IgD-negative memory B cell (primary cell): Measurements from ENCODE around the gene ELOVL6. TPM values are rescaled to one million over a fixed set of nuclear protein-coding genes. Genes with fewer than 3 reads are reported as not detected.
"Not testable (repeated sequence)": the region's sequence is repeated elsewhere in the genome, so short reads cannot be mapped to it uniquely, and the experiment has no call there.

Source experiments
- H3K27ac Mint-ChIP-seq, 3 donors: one replicate each; pipeline ENCODE4 v1.8.0; 2020 to 2022; ENCODE audit warnings: mild to moderate bottlenecking in 3 of 3, mixed read lengths in 3 of 3, moderate library complexity in 1 of 3
- H3K27me3 Mint-ChIP-seq: one replicate; pipeline ENCODE4 v1.8.0; 2021; ENCODE audit warnings: mixed read lengths
- H3K36me3 Mint-ChIP-seq: one replicate; pipeline ENCODE4 v1.8.0; 2020; ENCODE audit warnings: mild to moderate bottlenecking, mixed read lengths
- H3K4me1 Mint-ChIP-seq, 3 donors: one replicate each; pipeline ENCODE4 v1.8.0; 2020 to 2022; ENCODE audit warnings: mixed read lengths in 3 of 3, mild to moderate bottlenecking in 1 of 3
- H3K4me3 Mint-ChIP-seq, 4 donors: one replicate each; pipeline ENCODE4 v1.8.0; 2020 to 2022; ENCODE audit warnings: mild to moderate bottlenecking in 4 of 4, mixed read lengths in 4 of 4, moderate library complexity in 3 of 4
- H3K9me3 Mint-ChIP-seq, 3 donors: one replicate each; pipeline ENCODE4 v1.8.0; 2020 to 2021; ENCODE audit warnings: mixed read lengths in 3 of 3, mild to moderate bottlenecking in 1 of 3
- polyA plus RNA-seq: library from polyadenylated mRNA; unstranded; fragments of 300-500 nt; fragmentation: Illumina TruSeq; gene quantifications from one replicate; pipeline ENCODE4 v1.2.3, GENCODE V29; 2021

ELOVL6 gene
- polyA plus RNA-seq, 1 donor from 2014 or later = 0.08 TPM

DNA sequence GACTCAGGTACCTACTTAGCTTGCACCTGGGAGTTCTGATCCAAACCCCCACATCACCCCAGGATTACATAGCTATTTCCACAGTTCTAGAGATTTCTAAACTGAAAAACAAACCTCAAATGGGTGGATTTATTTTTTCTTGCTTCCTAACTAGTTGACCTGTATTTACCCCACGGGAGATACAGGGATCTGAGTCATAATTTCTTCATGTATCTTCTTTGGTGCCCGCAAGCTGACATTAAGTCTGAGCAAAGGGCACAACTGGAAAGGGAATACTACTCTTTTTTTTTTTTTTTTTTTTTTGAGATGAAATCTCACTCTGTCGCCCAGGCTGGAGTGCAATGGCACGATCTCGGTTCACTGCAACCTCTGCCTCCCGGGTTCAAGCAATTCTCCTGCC lies 10.0 kb upstream of the ELOVL6 start:
- peaks cover 0 to 1% (median 0%) of the 10 kb centered on the region in 3 donors for H3K4me1 Mint-ChIP-seq
- H3K27ac Mint-ChIP-seq = no peak overlapping the region
- no peak overlapping the region for H3K4me3 Mint-ChIP-seq
- no peaks in the 10 kb centered on the region for H3K36me3 Mint-ChIP-seq
- no peaks in the 10 kb centered on the region for H3K27me3 Mint-ChIP-seq
- no peaks in the 10 kb centered on the region for H3K9me3 Mint-ChIP-seq

- H3K4me3 Mint-ChIP-seq = no peak overlapping the region
- no peak overlapping the region for H3K27ac Mint-ChIP-seq
- no peaks in the 10 kb centered on the region for H3K27me3 Mint-ChIP-seq
- H3K9me3 Mint-ChIP-seq = no peaks in the 10 kb centered on the region
- peaks cover 0 to 1% (median 0%) of the 10 kb centered on the region in 3 donors for H3K4me1 Mint-ChIP-seq
- H3K36me3 Mint-ChIP-seq = no peaks in the 10 kb centered on the region
Measured at GRCh38 chr4:110207233-110207632, 8.8 kb upstream of the ELOVL6 start.

GRCh38 chr4:110202024-110202423 lies 3.6 kb upstream of the ELOVL6 start:
- Mint-ChIP-seq H3K9me3 (no peaks in the 10 kb centered on the region), H3K27me3 (peaks cover 2% of the 10 kb centered on the region), H3K27ac (no peak overlapping the region), H3K4me1 (peaks cover 0 to 4% (median 4%) of the 10 kb centered on the region in 3 donors), H3K4me3 (peak overlapping the region in 1 of 4 donors; percentile 18), H3K36me3 (no peaks in the 10 kb centered on the region)

DNA sequence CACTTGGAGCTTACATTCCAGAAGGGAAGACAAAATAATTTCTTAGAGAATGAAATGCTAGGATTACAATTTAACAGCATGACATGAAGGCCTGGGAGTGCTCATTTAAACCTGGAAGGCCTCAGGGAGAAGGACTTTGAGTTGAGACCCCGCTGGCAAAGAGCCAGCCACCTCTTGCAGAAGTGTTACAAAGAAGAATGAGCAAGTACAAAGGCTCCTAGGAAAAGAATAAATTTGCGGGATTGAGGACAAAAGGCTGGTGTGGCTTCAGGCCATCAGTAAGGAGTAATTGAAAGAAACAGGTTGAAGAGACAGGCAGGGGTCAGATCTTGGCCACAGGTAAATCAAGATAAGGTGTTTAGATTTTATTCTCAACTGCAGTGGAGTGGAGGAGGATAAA lies 3.1 kb upstream of the ELOVL6 start:
- H3K4me1 Mint-ChIP-seq = peaks cover 0 to 4% (median 4%) of the 10 kb centered on the region in 3 donors
- H3K27ac Mint-ChIP-seq = no peak overlapping the region
- peaks cover 2% of the 10 kb centered on the region for H3K27me3 Mint-ChIP-seq
- H3K36me3 Mint-ChIP-seq = no peaks in the 10 kb centered on the region
- H3K4me3 Mint-ChIP-seq = peak overlapping the region in 1 of 4 donors; percentile 29
- H3K9me3 Mint-ChIP-seq = no peaks in the 10 kb centered on the region

- H3K27me3 Mint-ChIP-seq = peaks cover 2% of the 10 kb centered on the region
- H3K9me3 Mint-ChIP-seq = no peaks in the 10 kb centered on the region
- peaks cover 3 to 8% (median 5%) of the 10 kb centered on the region in 3 donors for H3K4me1 Mint-ChIP-seq
- peak overlapping the region in 1 of 3 donors; percentile 41 for H3K27ac Mint-ChIP-seq
- H3K36me3 Mint-ChIP-seq = no peaks in the 10 kb centered on the region
- peak overlapping the region in 2 of 4 donors; percentile 60 to 63 for H3K4me3 Mint-ChIP-seq
Measured at GRCh38 chr4:110200689-110201088, 2.3 kb upstream of the ELOVL6 start.

- H3K4me3 Mint-ChIP-seq = peak overlapping the region; percentile 91 to 99 (median 96)
- H3K36me3 Mint-ChIP-seq = no peaks in the 10 kb centered on the region
- H3K4me1 Mint-ChIP-seq = peaks cover 14 to 19% (median 16%) of the 10 kb centered on the region in 3 donors
- H3K27ac Mint-ChIP-seq = peak overlapping the region in 2 of 3 donors; percentile 27 to 94
- peaks cover 2% of the 10 kb centered on the region for H3K27me3 Mint-ChIP-seq
- no peaks in the 10 kb centered on the region for H3K9me3 Mint-ChIP-seq
Measured at GRCh38 chr4:110198049-110198434, 373 bp downstream of the ELOVL6 start.

- Mint-ChIP-seq H3K36me3 (no peaks in the 10 kb centered on the region), H3K4me1 (peaks cover 14 to 19% (median 19%) of the 10 kb centered on the region in 3 donors), H3K9me3 (no peaks in the 10 kb centered on the region), H3K27ac (peak overlapping the region; percentile 27 to 94 (median 83)), H3K27me3 (peaks cover 2% of the 10 kb centered on the region), H3K4me3 (peak overlapping the region; percentile 91 to 99 (median 96))
Measured at GRCh38 chr4:110197529-110198042, 829 bp downstream of the ELOVL6 start.

DNA sequence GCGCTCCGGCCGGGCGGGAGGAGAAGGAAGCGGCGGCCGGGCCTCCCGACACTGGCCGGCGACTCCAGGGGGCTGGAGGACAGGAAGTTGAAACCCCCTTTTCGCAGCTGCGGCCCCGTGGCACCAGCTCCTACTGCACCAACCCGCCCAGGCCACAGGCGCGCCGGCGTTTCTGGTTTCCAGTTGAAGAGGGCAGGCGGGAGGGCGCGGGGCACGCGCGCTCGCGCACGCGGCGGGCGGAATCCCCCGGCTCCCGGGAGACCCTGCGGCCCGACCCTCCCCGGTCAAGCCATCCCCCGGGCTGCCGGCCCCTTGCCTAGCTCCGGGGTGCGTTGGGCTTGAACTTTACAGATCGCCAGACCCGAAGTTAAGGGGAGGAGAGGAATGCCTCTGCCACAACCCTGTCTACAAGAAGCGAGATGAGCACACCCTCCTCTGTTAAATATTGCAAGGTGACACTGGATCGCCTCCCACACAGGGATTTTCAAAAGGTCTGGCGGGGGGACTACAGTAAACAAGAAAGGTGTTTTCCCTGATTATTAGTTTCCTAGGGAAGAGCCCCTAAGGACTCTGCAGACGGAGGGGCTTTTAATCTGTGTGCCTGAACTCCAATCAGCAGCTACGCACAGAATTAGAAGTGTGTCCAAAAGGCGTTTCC lies 1.4 kb downstream of the ELOVL6 start:
- no peaks in the 10 kb centered on the region for H3K9me3 Mint-ChIP-seq
- no peaks in the 10 kb centered on the region for H3K36me3 Mint-ChIP-seq
- H3K4me1 Mint-ChIP-seq = peaks cover 14 to 19% (median 19%) of the 10 kb centered on the region in 3 donors
- H3K4me3 Mint-ChIP-seq = peak overlapping the region; percentile 91 to 99 (median 96)
- peaks cover 2% of the 10 kb centered on the region for H3K27me3 Mint-ChIP-seq
- H3K27ac Mint-ChIP-seq = peak overlapping the region; percentile 27 to 94 (median 83)

DNA sequence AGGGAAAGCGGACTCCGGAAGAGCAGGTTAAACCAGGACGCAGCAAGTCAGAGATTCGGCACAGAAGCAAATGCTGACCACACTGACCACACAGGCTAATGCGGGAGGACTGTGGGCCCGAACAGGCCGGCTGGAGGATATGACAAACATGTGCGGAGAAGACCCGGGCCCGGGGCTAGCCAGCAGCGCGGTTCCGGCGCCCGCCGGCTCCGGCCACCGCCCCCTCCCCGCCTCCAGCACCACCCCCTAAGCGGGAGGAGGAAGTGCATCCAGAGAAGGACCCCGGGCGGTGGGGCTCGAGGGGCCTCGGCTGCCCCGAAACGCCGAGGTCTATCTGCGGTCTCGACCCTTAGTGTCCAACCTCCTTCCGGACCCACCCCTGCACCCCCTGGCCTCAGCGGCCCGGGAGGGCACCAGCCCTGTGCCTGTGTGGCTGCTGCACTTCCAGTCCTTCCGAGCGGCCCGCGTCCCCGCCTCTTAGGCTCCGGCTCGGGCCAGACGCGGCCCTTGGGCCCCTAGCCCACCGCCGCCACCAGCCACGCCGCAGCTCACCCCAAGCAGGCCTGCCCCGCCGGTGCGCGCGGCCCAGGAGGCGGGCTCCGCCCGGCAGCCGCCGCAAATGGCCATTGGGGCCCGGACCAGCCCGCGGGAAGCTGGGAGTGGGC lies 2.1 kb downstream of the ELOVL6 start:
- Mint-ChIP-seq H3K4me1 (peaks cover 14 to 19% (median 19%) of the 10 kb centered on the region in 3 donors), H3K27ac (peak overlapping the region; percentile 57 to 88 (median 69)), H3K36me3 (no peaks in the 10 kb centered on the region), H3K4me3 (peak overlapping the region; percentile 92 to 94 (median 92)), H3K27me3 (peaks cover 2% of the 10 kb centered on the region), H3K9me3 (no peaks in the 10 kb centered on the region)

- Mint-ChIP-seq H3K9me3 (no peaks in the 10 kb centered on the region), H3K4me3 (peak overlapping the region; percentile 92 to 94 (median 92)), H3K36me3 (no peaks in the 10 kb centered on the region), H3K4me1 (peaks cover 14 to 19% (median 19%) of the 10 kb centered on the region in 3 donors), H3K27me3 (peaks cover 2% of the 10 kb centered on the region), H3K27ac (peak overlapping the region; percentile 57 to 88 (median 69))
Measured at GRCh38 chr4:110195561-110196205, 2.7 kb downstream of the ELOVL6 start.

GRCh38 chr4:110193822-110194761 lies 4.3 kb downstream of the ELOVL6 start:
- H3K27ac Mint-ChIP-seq = peak overlapping the region; percentile 20 to 84 (median 41)
- no peaks in the 10 kb centered on the region for H3K9me3 Mint-ChIP-seq
- H3K27me3 Mint-ChIP-seq = peaks cover 1% of the 10 kb centered on the region
- no peaks in the 10 kb centered on the region for H3K36me3 Mint-ChIP-seq
- H3K4me3 Mint-ChIP-seq = peak overlapping the region in 2 of 4 donors; percentile 58 to 79
- H3K4me1 Mint-ChIP-seq = peaks cover 14 to 19% (median 18%) of the 10 kb centered on the region in 3 donors

DNA sequence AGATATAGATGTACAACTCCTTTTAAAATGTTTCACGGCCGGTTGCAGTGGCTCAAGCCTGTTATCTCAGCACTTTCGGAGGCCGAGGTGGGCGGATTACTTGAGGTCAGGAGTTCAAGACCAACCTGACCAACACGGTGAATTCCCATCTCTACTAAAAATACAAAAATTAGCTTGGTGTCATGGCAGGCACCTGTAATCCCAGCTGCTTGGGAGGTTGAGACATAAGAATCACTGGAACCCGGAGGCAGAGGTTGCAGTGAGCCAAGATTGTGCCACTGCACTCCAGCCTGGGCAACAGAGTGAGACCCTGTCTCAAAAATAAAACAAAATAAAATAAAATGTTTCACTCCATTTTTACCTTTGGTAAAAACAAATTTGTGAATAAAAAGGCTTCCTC lies 5.1 kb downstream of the ELOVL6 start:
- not testable (repeated sequence) for H3K27ac Mint-ChIP-seq, H3K9me3 Mint-ChIP-seq, H3K36me3 Mint-ChIP-seq, H3K27me3 Mint-ChIP-seq
- Mint-ChIP-seq H3K4me3 (peak overlapping the region in 1 of 4 donors; percentile 79), H3K4me1 (peaks cover 14 to 16% (median 15%) of the 10 kb centered on the region in 3 donors)

- no peaks in the 10 kb centered on the region for H3K36me3 Mint-ChIP-seq
- H3K4me1 Mint-ChIP-seq = peaks cover 7 to 10% (median 7%) of the 10 kb centered on the region in 3 donors
- no peak overlapping the region for H3K4me3 Mint-ChIP-seq
- H3K27me3 Mint-ChIP-seq = no peaks in the 10 kb centered on the region
- no peaks in the 10 kb centered on the region for H3K9me3 Mint-ChIP-seq
- H3K27ac Mint-ChIP-seq = no peak overlapping the region
Measured at GRCh38 chr4:110190249-110190648, 8.2 kb downstream of the ELOVL6 start.

DNA sequence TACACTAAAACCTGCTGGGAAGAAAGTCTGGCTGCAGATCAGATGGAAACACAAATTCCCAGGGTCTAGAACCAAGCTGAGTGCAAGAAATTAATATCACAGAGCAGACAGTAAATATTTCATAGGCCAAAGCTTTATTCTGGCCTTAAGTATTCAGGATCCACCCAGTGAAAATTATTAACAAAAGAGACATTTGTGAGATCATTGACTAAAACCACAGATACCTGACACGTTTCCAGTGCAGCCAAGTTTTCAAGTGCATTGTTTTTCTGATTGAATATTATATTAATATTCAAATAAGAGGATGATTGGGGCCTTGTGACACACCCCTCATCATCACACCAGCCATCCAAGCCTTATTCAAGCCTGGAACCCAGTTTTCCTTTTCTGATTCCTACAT lies 10.3 kb downstream of the ELOVL6 start:
- Mint-ChIP-seq H3K27me3 (no peaks in the 10 kb centered on the region), H3K4me1 (peaks cover 0 to 4% (median 3%) of the 10 kb centered on the region in 3 donors), H3K4me3 (no peak overlapping the region), H3K36me3 (no peaks in the 10 kb centered on the region), H3K27ac (no peak overlapping the region), H3K9me3 (no peaks in the 10 kb centered on the region)
